Astrocyte (in vitro differentiated cells and primary cell): ENCODE measurements around the gene DNAJC4.

Experiments
- CTCF ChIP-seq: IDR thresholded peaks from 2 replicates; pipeline ENCODE4 v1.5.1; 2011; ENCODE audit warnings: low read depth, mild to moderate bottlenecking, inconsistent platforms, low read length, moderate library complexity; ENCODE audit not compliant: insufficient read depth
- EZH2 ChIP-seq: IDR thresholded peaks from 2 replicates; pipeline ENCODE4 v1.6.1; 2012; ENCODE audit warnings: mild to moderate bottlenecking, low read length, inconsistent platforms; ENCODE audit not compliant: insufficient read depth

GRCh38 chr11:64227405-64227956, 2.9 kb upstream of the DNAJC4 start:
- TF ChIP-seq CTCF (no peak), EZH2 (no peak)
